ENCODE results near the gene COG1.
A peak's percentile ranks its signal among the peaks of the same experiment; 100 is the strongest.

The COG1 gene

GRCh38 chr17:73172252-73172651, 20.6 kb upstream of the COG1 start:
- DNase-seq: no peak

GRCh38 chr17:73174126-73174525, 18.7 kb upstream of the COG1 start:
- DNase-seq: no peak

GRCh38 chr17:73175962-73176565, 16.8 kb upstream of the COG1 start:
- no peak for DNase-seq

GRCh38 chr17:73179387-73179786, 13.5 kb upstream of the COG1 start:
- DNase-seq: no peak

- no peak for DNase-seq
These were observed 13.0 kb upstream of the COG1 start for GRCh38 chr17:73179878-73180277.

GRCh38 chr17:73182616-73183310, 10.1 kb upstream of the COG1 start:
- no peak for DNase-seq

GRCh38 chr17:73184136-73184993, 8.5 kb upstream of the COG1 start:
- no peak for DNase-seq

- DNase-seq: no peak
These were observed 6.4 kb upstream of the COG1 start for GRCh38 chr17:73186283-73187050.

GRCh38 chr17:73187203-73187769, 5.6 kb upstream of the COG1 start:
- DNase-seq: no peak

GRCh38 chr17:73188011-73188410, 4.8 kb upstream of the COG1 start:
- peak; percentile 30 for DNase-seq

- DNase-seq: peak; percentile 38
These were observed 3.3 kb upstream of the COG1 start for GRCh38 chr17:73189417-73190099.

GRCh38 chr17:73191443-73192205, 1.2 kb upstream of the COG1 start:
- DNase-seq: peak; percentile 58

GRCh38 chr17:73192206-73192893, 505 bp upstream of the COG1 start:
- DNase-seq: peak; percentile 71

- DNase-seq: peak; percentile 45
These were observed 1.8 kb downstream of the COG1 start for GRCh38 chr17:73194514-73195222.

GRCh38 chr17:73196500-73196899, 3.6 kb downstream of the COG1 start:
- DNase-seq: peak; percentile 25

GRCh38 chr17:73197161-73197560, 4.3 kb downstream of the COG1 start:
- DNase-seq: no peak

GRCh38 chr17:73198201-73198929, 5.5 kb downstream of the COG1 start:
- DNase-seq: no peak

- no peak for DNase-seq
These were observed 6.0 kb downstream of the COG1 start for GRCh38 chr17:73198930-73199260.

GRCh38 chr17:73199751-73200317, 7.0 kb downstream of the COG1 start:
- DNase-seq: no peak
